Keratinocyte (primary cell): ENCODE results near the gene TMCC2. TPM values are rescaled to one million over a fixed set of nuclear protein-coding genes. Genes with fewer than 3 reads are reported as not detected.

Experiments
- DNase-seq: peaks from one replicate; pipeline ENCODE4 v3.0.0-alpha.2; 2011; ENCODE audit warnings: low read depth, missing footprints, low spot score
- FAIRE-seq: peaks from 2 replicates; lab custom pipeline; 2011; peaks lifted over from hg19 to GRCh38; lab: Jason Lieb, UNC
- H2AFZ ChIP-seq: 2 replicates; pipeline ENCODE4 v1.6.0; 2012; ENCODE audit warnings: low read length, control low read depth, inconsistent platforms; ENCODE audit not compliant: control insufficient read depth
- H3K27ac ChIP-seq: 2 replicates; pipeline ENCODE4 v1.5.1; 2011; ENCODE audit warnings: low read length; ENCODE audit not compliant: control insufficient read depth, insufficient read depth
- H3K27me3 ChIP-seq: 3 replicates; pipeline ENCODE4 v1.6.0; 2011; ENCODE audit warnings: low read length; ENCODE audit not compliant: control insufficient read depth, insufficient read depth; ENCODE audit errors: extremely low read depth
- H3K36me3 ChIP-seq, 2 experiments: 2 replicates in 1 of 2; 3 replicates in 1 of 2; pipeline ENCODE4 v1.5.1; 2011; ENCODE audit warnings: low read length in 2 of 2, mild to moderate bottlenecking in 1 of 2; ENCODE audit not compliant: control insufficient read depth in 2 of 2, insufficient read depth in 2 of 2; ENCODE audit errors: extremely low read depth in 1 of 2
- H3K4me1 ChIP-seq: 3 replicates; pipeline ENCODE4 v1.5.1; 2011; ENCODE audit warnings: low read length; ENCODE audit not compliant: control insufficient read depth, insufficient read depth; ENCODE audit errors: extremely low read depth
- H3K4me2 ChIP-seq: 3 replicates; pipeline ENCODE4 v1.6.0; 2011; ENCODE audit warnings: low read depth, low read length; ENCODE audit not compliant: control insufficient read depth, insufficient read depth; ENCODE audit errors: extremely low read depth
- H3K4me3 ChIP-seq, 3 experiments: fragments of 200-600 bp in 1 of 3; sonication (generic) in 1 of 3; 2 replicates in 2 of 3; 3 replicates in 1 of 3; pipeline ENCODE4 v1.5.1; 2011 to 2016; ENCODE audit warnings: low read length in 3 of 3, mild to moderate bottlenecking in 3 of 3, control low read depth in 2 of 3, inconsistent platforms in 1 of 3, low read depth in 1 of 3, mixed read lengths in 1 of 3, mixed run types in 1 of 3, moderate library complexity in 1 of 3; ENCODE audit not compliant: control insufficient read depth in 2 of 3, insufficient read depth in 2 of 3; ENCODE audit errors: extremely low read depth in 1 of 3
- H3K79me2 ChIP-seq: 2 replicates; pipeline ENCODE4 v1.6.0; 2012; ENCODE audit warnings: low read length; ENCODE audit not compliant: control insufficient read depth, insufficient read depth
- H3K9ac ChIP-seq: 3 replicates; pipeline ENCODE4 v1.6.0; 2011; ENCODE audit warnings: low read length; ENCODE audit not compliant: control insufficient read depth, insufficient read depth; ENCODE audit errors: extremely low read depth
- H3K9me1 ChIP-seq: 3 replicates; pipeline ENCODE4 v1.6.0; 2011; ENCODE audit warnings: low read length; ENCODE audit not compliant: control insufficient read depth, insufficient read depth; ENCODE audit errors: extremely low read depth
- H3K9me3 ChIP-seq: 2 replicates; pipeline ENCODE4 v1.5.1; 2012; ENCODE audit warnings: low read depth, low read length; ENCODE audit not compliant: control insufficient read depth
- H4K20me1 ChIP-seq: 3 replicates; pipeline ENCODE4 v1.6.0; 2011; ENCODE audit warnings: low read length; ENCODE audit not compliant: control insufficient read depth, insufficient read depth; ENCODE audit errors: extremely low read depth
- CTCF ChIP-seq, 3 experiments: IDR thresholded peaks in 1 of 3; conservative IDR thresholded peaks in 1 of 3; optimal IDR thresholded peaks in 1 of 3; 2 replicates in 2 of 3; 3 replicates in 1 of 3; pipeline versions ENCODE3 to v1.5.1; 2011; ENCODE audit warnings: low read length in 3 of 3, mild to moderate bottlenecking in 3 of 3, moderate library complexity in 2 of 3, control low read depth in 1 of 3, inconsistent platforms in 1 of 3; ENCODE audit not compliant: insufficient read depth in 2 of 3; ENCODE audit errors: extremely low read depth in 1 of 3
- EZH2 ChIP-seq: IDR thresholded peaks from one replicate; pipeline ENCODE4 v1.6.1; 2012; ENCODE audit warnings: inconsistent platforms, mild to moderate bottlenecking, low read length, moderate library complexity
- dilution Hi-C: fragments of 300-500 bp; cut with MboI; formaldehyde crosslinking; loops from one replicate; pipeline ENCODE4 v1.7.0; 2020; ENCODE audit warnings: low sequenced_read_pairs; ENCODE audit not compliant: extremely low pct_ligation_motif_present
- polyA plus RNA-seq, 5 experiments: library from polyadenylated mRNA; depleted of rRNA in 3 of 5; stranded (reverse) in 3 of 5; stranded (forward) in 1 of 5; unstranded in 1 of 5; fragments of >200 nt; gene quantifications; 1 replicate in 1 of 5; 2 replicates in 3 of 5; 3 replicates in 1 of 5; pipeline versions ENCODE4 v1.2.1 to v1.2.3, GENCODE V29; 2011 to 2012; ENCODE audit warnings: missing spikeins in 2 of 5, low read depth in 1 of 5, low replicate concordance in 1 of 5

TMCC2 gene
- polyA plus RNA-seq, 1 donor (not counting 4 experiments of a cell fraction or from before 2014, with no cell fraction given): 0.60 TPM

- dilution Hi-C loops: no loop called here
- Histone ChIP-seq H3K4me1 (peaks cover 26% of the 10 kb centered on the region), H4K20me1 (no peaks in the 10 kb centered on the region), H3K9me3 (no peaks in the 10 kb centered on the region), H3K4me2 (no peak overlapping the region), H2AFZ (no peak overlapping the region), H3K9me1 (no peaks in the 10 kb centered on the region), H3K27ac (no peak overlapping the region), H3K9ac (no peak overlapping the region), H3K79me2 (no peaks in the 10 kb centered on the region), H3K36me3 (no peaks in the 10 kb centered on the region), H3K27me3 (no peaks in the 10 kb centered on the region), H3K4me3 (no peak overlapping the region)
- DNase-seq: no peak
- TF ChIP-seq CTCF (optimal IDR thresholded peaks at IDR 0.05 in 1 of 3, IDR thresholded peaks at IDR 0.05 in 1 of 3, conservative IDR thresholded peaks at IDR 0.05 in 1 of 3; ENCODE audit: extremely low read depth in 1 of 3, insufficient read depth in 2 of 3, low read length in 3 of 3) (peak; percentile 99), EZH2 (no peak)
- FAIRE-seq: peak; percentile 86
Measured at GRCh38 chr1:205273551-205273982, 45.8 kb downstream of the TMCC2 start.

GRCh38 chr1:205274041-205274691, 46.4 kb downstream of the TMCC2 start:
- DNase-seq (no peak), FAIRE-seq (no peak)
- Histone ChIP-seq H3K9me3 (no peaks in the 10 kb centered on the region), H2AFZ (no peak overlapping the region), H3K4me2 (no peak overlapping the region), H4K20me1 (no peaks in the 10 kb centered on the region), H3K36me3 (no peaks in the 10 kb centered on the region), H3K4me3 (no peak overlapping the region), H3K79me2 (no peaks in the 10 kb centered on the region), H3K4me1 (peaks cover 27% of the 10 kb centered on the region), H3K9me1 (no peaks in the 10 kb centered on the region), H3K27ac (no peak overlapping the region), H3K27me3 (no peaks in the 10 kb centered on the region), H3K9ac (no peak overlapping the region)
- dilution Hi-C loops: no loop called here
- TF ChIP-seq CTCF (optimal IDR thresholded peaks at IDR 0.05 in 1 of 3, IDR thresholded peaks at IDR 0.05 in 1 of 3, conservative IDR thresholded peaks at IDR 0.05 in 1 of 3; ENCODE audit: extremely low read depth in 1 of 3, insufficient read depth in 2 of 3, low read length in 3 of 3) (no peak), EZH2 (no peak)
